IMR-90 (cell line): ENCODE measurements around the gene ANKH. TPM values are rescaled to one million over a fixed set of nuclear protein-coding genes. Genes with fewer than 3 reads are reported as not detected.

Experiments
- ATAC-seq: fragments of 200-7000 bp; cut with Tn5 transposase; 2 replicates; pipeline ENCODE4 v1.9.1; 2020; ENCODE audit warnings: low read depth, mild to moderate bottlenecking, moderate library complexity
- Bru-seq: library from RNA; stranded (reverse); fragments of 400-500 nt; gene quantifications from one replicate; lab custom pipeline; 2021; lab: Mats Ljungman, UMichigan
- BruChase-seq, 2 experiments: library from RNA; stranded (reverse); fragments of 400-500 nt; gene quantifications; one replicate each; lab custom pipeline; 2021; lab: Mats Ljungman, UMichigan
- BruUV-seq: library from RNA; stranded (reverse); fragments of 400-500 nt; replicated peaks from 2 replicates; lab custom pipeline; 2021; lab: Mats Ljungman, UMichigan
- CTCF ChIA-PET: fragments of 300-600 bp; formaldehyde crosslinking; extraction: SDS; loops from one replicate; lab custom pipeline; 2021; ENCODE audit warnings: antibody characterized with exemption; lab: Yijun Ruan, JAX
- POLR2A ChIA-PET: fragments of 300-600 bp; sonication (Branson Sonifier 250); formaldehyde crosslinking; loops from one replicate; lab custom pipeline; 2022; ENCODE audit warnings: antibody characterized with exemption; ENCODE audit not compliant: unreplicated experiment; lab: Charles Lee
- DNase-seq: peaks from one replicate; pipeline ENCODE4 v3.0.0; 2013
- H2AFZ ChIP-seq: replicated peaks from 2 replicates; pipeline ENCODE3; 2013; ENCODE audit warnings: low read length, mild to moderate bottlenecking; ENCODE audit not compliant: poor library complexity
- H2AK5ac ChIP-seq: 2 replicates; pipeline ENCODE4 v1.6.1; 2013; ENCODE audit warnings: low read depth, low read length, inconsistent platforms
- H2AK9ac ChIP-seq: replicated peaks from 2 replicates; pipeline ENCODE3; 2013; ENCODE audit warnings: mild to moderate bottlenecking, low read depth, low read length, moderate library complexity; ENCODE audit not compliant: poor library complexity
- H2BK120ac ChIP-seq: 2 replicates; pipeline ENCODE4 v1.6.1; 2013; ENCODE audit warnings: low read depth, low read length, inconsistent platforms
- H2BK15ac ChIP-seq: 3 replicates; pipeline ENCODE4 v1.6.1; 2013; ENCODE audit warnings: low read depth, low read length, inconsistent platforms
- H2BK20ac ChIP-seq: 2 replicates; pipeline ENCODE4 v1.6.1; 2013; ENCODE audit warnings: low read depth, mild to moderate bottlenecking, inconsistent platforms, low read length, moderate library complexity
- H2BK5ac ChIP-seq: 2 replicates; pipeline ENCODE4 v1.6.1; 2013; ENCODE audit warnings: mild to moderate bottlenecking, low read depth, low read length, inconsistent platforms; ENCODE audit not compliant: poor library complexity, severe bottlenecking
- H3K14ac ChIP-seq: replicated peaks from 2 replicates; pipeline ENCODE4 v1.6.1; 2013; ENCODE audit warnings: low read depth, low read length, inconsistent platforms
- H3K18ac ChIP-seq: 2 replicates; pipeline ENCODE4 v1.6.1; 2013; ENCODE audit warnings: low read depth, low read length, control low read depth
- H3K23ac ChIP-seq: 2 replicates; pipeline ENCODE4 v1.6.1; 2013; ENCODE audit warnings: low read depth, low read length, inconsistent platforms
- H3K27ac ChIP-seq: 2 replicates; pipeline ENCODE4 v1.5.1; 2013; ENCODE audit warnings: mild to moderate bottlenecking, control low read depth, low read length; ENCODE audit not compliant: insufficient read depth
- H3K27me3 ChIP-seq: 2 replicates; pipeline ENCODE4 v1.6.1; 2013; ENCODE audit warnings: low read length; ENCODE audit not compliant: control insufficient read depth, insufficient read depth
- H3K36me3 ChIP-seq: 2 replicates; pipeline ENCODE4 v1.6.1; 2013; ENCODE audit warnings: low read length, mixed read lengths; ENCODE audit not compliant: control insufficient read depth, insufficient read depth
- H3K4ac ChIP-seq: 2 replicates; pipeline ENCODE4 v1.6.1; 2013; ENCODE audit warnings: low read depth, low read length, inconsistent platforms
- H3K4me1 ChIP-seq: 2 replicates; pipeline ENCODE4 v1.6.1; 2013; ENCODE audit warnings: low read length, mixed read lengths; ENCODE audit not compliant: control insufficient read depth, insufficient read depth
- H3K4me2 ChIP-seq: 2 replicates; pipeline ENCODE4 v1.6.1; 2013; ENCODE audit warnings: low read depth, mild to moderate bottlenecking, control low read depth, low read length, moderate library complexity
- H3K4me3 ChIP-seq: 2 replicates; pipeline ENCODE4 v1.5.1; 2013; ENCODE audit warnings: low read depth, mild to moderate bottlenecking, control low read depth, low read length, moderate library complexity; ENCODE audit not compliant: insufficient read depth
- H3K56ac ChIP-seq: 2 replicates; pipeline ENCODE4 v1.6.1; 2013; ENCODE audit warnings: low read length, inconsistent platforms; ENCODE audit not compliant: insufficient read depth; ENCODE audit errors: extremely low read depth
- H3K79me1 ChIP-seq, 2 experiments: 2 replicates each; pipeline ENCODE4 v1.6.1; 2013; ENCODE audit warnings: low read length in 2 of 2, inconsistent platforms in 1 of 2, low read depth in 1 of 2
- H3K9ac ChIP-seq: 2 replicates; pipeline ENCODE4 v1.6.1; 2013; ENCODE audit warnings: low read depth, low read length, control low read depth
- H3K9me1 ChIP-seq: 2 replicates; pipeline ENCODE4 v1.6.1; 2013; ENCODE audit warnings: low read length, inconsistent platforms; ENCODE audit not compliant: insufficient read depth
- H3K9me3 ChIP-seq: 2 replicates; pipeline ENCODE4 v1.6.1; 2013; ENCODE audit warnings: low read length; ENCODE audit not compliant: control insufficient read depth, insufficient read depth
- H4K20me1 ChIP-seq: 2 replicates; pipeline ENCODE4 v1.6.1; 2013; ENCODE audit warnings: low read length, inconsistent platforms; ENCODE audit not compliant: insufficient read depth
- H4K5ac ChIP-seq: 2 replicates; pipeline ENCODE4 v1.6.1; 2013; ENCODE audit warnings: mild to moderate bottlenecking, low read depth, low read length, control low read depth
- H4K8ac ChIP-seq, 2 experiments: 2 replicates each; pipeline ENCODE4 v1.6.1; 2013; ENCODE audit warnings: low read depth in 2 of 2, low read length in 2 of 2, control low read depth in 1 of 2, inconsistent platforms in 1 of 2
- H4K91ac ChIP-seq: 2 replicates; pipeline ENCODE4 v1.6.1; 2013; ENCODE audit warnings: low read depth, low read length, inconsistent platforms; ENCODE audit not compliant: insufficient read depth
- BHLHE40 ChIP-seq: fragments of 150-350 bp; IDR thresholded peaks from 2 replicates; pipeline ENCODE4 v1.6.1; 2016; ENCODE audit warnings: mild to moderate bottlenecking, low read depth, low read length
- CEBPB ChIP-seq: IDR thresholded peaks from 2 replicates; pipeline ENCODE4 v1.6.1; 2012; ENCODE audit warnings: low read depth, low read length, improper control_type of control experiment
- CHD1 ChIP-seq: IDR thresholded peaks from 2 replicates; pipeline ENCODE4 v1.6.1; 2012; ENCODE audit warnings: low read depth, low read length, improper control_type of control experiment
- FOS ChIP-seq: fragments of 150-350 bp; IDR thresholded peaks from 2 replicates; pipeline ENCODE4 v1.6.1; 2016; ENCODE audit warnings: low read depth, low read length
- MAFK ChIP-seq: IDR thresholded peaks from 2 replicates; pipeline ENCODE4 v1.6.1; 2012; ENCODE audit warnings: low read depth, low read length, improper control_type of control experiment
- MXI1 ChIP-seq: IDR thresholded peaks from 2 replicates; pipeline ENCODE4 v1.6.1; 2012; ENCODE audit warnings: low read depth, mild to moderate bottlenecking, low read length, moderate library complexity, borderline replicate concordance
- NFE2L2 ChIP-seq: fragments of 150-350 bp; IDR thresholded peaks from 2 replicates; pipeline ENCODE4 v1.6.1; 2016; ENCODE audit warnings: low read depth, mild to moderate bottlenecking, low read length
- POLR2A ChIP-seq: IDR thresholded peaks from 2 replicates; pipeline ENCODE4 v1.6.1; 2012; ENCODE audit warnings: mild to moderate bottlenecking, low read depth, low read length
- RAD21 ChIP-seq: IDR thresholded peaks from 2 replicates; pipeline ENCODE4 v1.6.1; 2012; ENCODE audit warnings: low read length, improper control_type of control experiment
- RCOR1 ChIP-seq: IDR thresholded peaks from 2 replicates; pipeline ENCODE4 v1.6.1; 2012; ENCODE audit warnings: mild to moderate bottlenecking, low read length, improper control_type of control experiment; ENCODE audit not compliant: insufficient replicate concordance
- RFX5 ChIP-seq: IDR thresholded peaks from 2 replicates; pipeline ENCODE4 v1.8.0; 2012; ENCODE audit warnings: low read depth, mild to moderate bottlenecking, low read length, moderate library complexity
- SMC3 ChIP-seq: fragments of 150-350 bp; IDR thresholded peaks from 2 replicates; pipeline ENCODE4 v1.6.1; 2016; ENCODE audit warnings: low read depth, mild to moderate bottlenecking, antibody characterized with exemption, low read length, moderate library complexity
- WGBS, 2 experiments: methylation state at CpG; one replicate each; pipeline versions ENCODE4 v1.1.5 to v1.1.7; 2013; ENCODE audit warnings: missing lambda C conversion rate in 2 of 2; ENCODE audit not compliant: insufficient read length in 1 of 2; ENCODE audit errors: extremely low coverage in 2 of 2; 5-methylcytosine and 5-hydroxymethylcytosine counted together
- dilution Hi-C: fragments of 300-500 bp; cut with HindIII; formaldehyde crosslinking; loops from one replicate; pipeline ENCODE4 v1.14.3; 2018; ENCODE audit warnings: low sequenced_read_pairs; ENCODE audit not compliant: unreplicated experiment
- in situ Hi-C: fragments of 300-500 bp; cut with MboI; formaldehyde crosslinking; loops from 3 replicates; pipeline ENCODE4 v1.14.3; 2019; ENCODE audit warnings: low sequenced_read_pairs, inconsistent platforms, mixed read lengths
- intact Hi-C: fragments of 100-400 bp; cut with micrococcal nuclease; formaldehyde crosslinking; loops from 2 replicates; pipeline ENCODE4 v1.10.0; 2022
- long read RNA-seq: library from polyadenylated mRNA; unstranded; transcript quantifications from one replicate; pipeline ENCODE4 v2.0.0, GENCODE V29; 2021; ENCODE audit not compliant: unreplicated experiment
- polyA plus RNA-seq, 3 experiments: library from polyadenylated mRNA; depleted of rRNA; stranded (reverse); fragments of >200 nt; gene quantifications; 2 replicates each; pipeline ENCODE4 v1.2.3, GENCODE V29; 2012; ENCODE audit warnings: low replicate concordance in 1 of 3
- total RNA-seq: library from RNA; depleted of rRNA; stranded (reverse); fragments of >200 nt; gene quantifications from 2 replicates; pipeline ENCODE4 v1.2.3, GENCODE V29; 2012; rRNA removed
- TF ChIP-seq, protein P1 (sequence below): fragments of 150-350 bp; IDR thresholded peaks from 2 replicates; pipeline ENCODE4 v1.6.1; 2016; ENCODE audit warnings: low read depth, mild to moderate bottlenecking, low read length, moderate library complexity, borderline replicate concordance
- TF ChIP-seq, protein P2 (sequence below): fragments of 150-350 bp; IDR thresholded peaks from 2 replicates; pipeline ENCODE4 v1.6.1; 2017; ENCODE audit warnings: mild to moderate bottlenecking, antibody characterized with exemption, low read length, low read depth

Gene ANKH
- 5.2 and 5.6 TPM in 2 replicates for total RNA-seq
- 15.4 and 17.2 TPM in 2 replicates for polyA plus RNA-seq (2012; rRNA removed)
- 11.0 and 13.8 TPM in 2 replicates for polyA plus RNA-seq (2012; cell fraction: cytosol; rRNA removed)
- polyA plus RNA-seq (2012; cell fraction: nucleus; rRNA removed; ENCODE audit: low replicate concordance): 8.9 TPM in 2 replicates
- Bru-seq, nascent RNA: percentile 71 among the genes with signal in this experiment
- BruChase-seq, experiment 1, labeled RNA remaining after a 6-hour chase: percentile 67 among the genes with signal in this experiment
- percentile 64 among the genes with signal in this experiment for BruChase-seq, experiment 2, labeled RNA remaining after a 2-hour chase
- long read RNA-seq, full-length matches to known transcripts: 9 of 26 reads
- long read RNA-seq, partial matches to known transcripts: 9 of 26 reads
- long read RNA-seq, other reads (novel, unspliced or antisense): 8 of 26 reads

DNA sequence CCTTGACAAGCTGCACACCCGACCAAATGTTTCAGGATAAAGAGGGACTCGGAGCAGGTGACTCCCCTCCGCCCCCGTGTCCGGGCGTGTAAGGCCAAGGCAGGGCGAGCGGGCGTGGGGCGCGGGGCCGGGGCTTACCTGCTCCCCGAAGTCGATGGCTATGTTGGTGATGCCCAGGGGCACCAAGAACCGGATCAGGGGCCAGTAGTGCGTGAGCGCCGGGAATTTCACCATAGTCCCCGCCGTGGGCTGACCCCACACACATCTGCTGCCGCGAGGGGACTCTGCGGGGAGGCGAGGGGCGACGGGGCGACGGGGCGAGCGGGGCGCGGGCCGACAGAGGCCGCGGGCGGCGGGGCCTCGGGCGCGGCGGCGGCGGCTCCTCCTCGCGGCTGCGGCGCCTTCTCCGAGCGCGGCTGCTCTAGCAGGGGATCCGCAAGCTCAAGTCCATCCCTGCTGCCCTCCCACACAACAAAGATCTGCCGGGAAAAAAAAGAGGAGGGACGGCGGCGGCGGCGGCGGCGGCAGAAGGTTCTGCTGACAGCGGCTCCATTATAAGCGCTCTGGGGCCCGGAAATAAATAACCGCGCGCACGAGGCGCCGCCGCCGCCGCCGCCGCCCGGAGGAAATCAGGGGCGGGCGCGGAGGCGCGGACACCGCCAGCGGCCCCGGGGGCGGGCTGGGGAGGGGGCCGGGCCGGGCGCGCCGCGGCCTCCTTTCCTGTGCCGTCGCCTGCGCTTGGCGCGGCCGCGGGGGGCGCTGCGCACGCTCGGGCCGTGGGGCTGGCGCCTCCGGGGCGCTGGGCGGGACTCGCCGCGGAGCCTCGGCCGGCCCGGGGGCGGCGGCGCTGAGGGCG lies at the start of gene ANKH:
ANKH (minus strand) TSS at position 565 of the 856 bp plus-strand sequence; CDS start at position 234, 331 bp downstream.
- BruUV-seq: no TSS peak
- Histone ChIP-seq H2AK9ac (peak within 1 kb of the TSS; percentile 83), H4K91ac (peak within 1 kb of the TSS; percentile 61), H3K36me3 (no peaks in the 10 kb centered on the region), H2BK120ac (peak within 1 kb of the TSS; percentile 57), H3K9me3 (no peaks in the 10 kb centered on the region), H3K4me3 (peak within 1 kb of the TSS; percentile 65), H3K23ac (peak within 1 kb of the TSS; percentile 53), H2BK5ac (peak within 1 kb of the TSS; percentile 55), H3K79me1 (peaks cover 11 to 29% of the 10 kb centered on the region in 2 experiments; a peak in 3 of 4 replicates), H3K9ac (peak within 1 kb of the TSS; percentile 90), H3K18ac (peak within 1 kb of the TSS; percentile 27; the same call in 1 of the 2 replicates), H4K5ac (peak within 1 kb of the TSS; percentile 26; the same call in 1 of the 2 replicates), H4K8ac (peak within 1 kb of the TSS; percentile 80 to 85; a peak in 2 of 4 replicates), H3K9me1 (peaks cover 4% of the 10 kb centered on the region; the same call in 1 of the 2 replicates), H2AK5ac (peak within 1 kb of the TSS; percentile 80), H3K14ac (peak within 1 kb of the TSS; percentile 67), H4K20me1 (peaks cover 6% of the 10 kb centered on the region; the same call in 1 of the 2 replicates), H3K4ac (peak within 1 kb of the TSS; percentile 66), H3K27me3 (no peaks in the 10 kb centered on the region), H3K4me2 (peak within 1 kb of the TSS; percentile 93), H3K56ac (peak within 1 kb of the TSS; percentile 44), H2BK20ac (no peak within 1 kb of the TSS), H2BK15ac (peak within 1 kb of the TSS; percentile 26; the same call in 2 of the 3 replicates), H3K27ac (peak within 1 kb of the TSS; percentile 89), H3K4me1 (peaks cover 2% of the 10 kb centered on the region), H2AFZ (peak within 1 kb of the TSS; percentile 94)
- ATAC-seq (peak; percentile 97), DNase-seq (peak; percentile 69)
- CTCF ChIA-PET: interaction anchor here (0.7 to 1.3 kb wide), 3 partner anchors 65 to 151 kb away, joined by 3 to 4 read pairs (median 3); no protein-coding TSS in a partner anchor
- dilution Hi-C loops (no loop called here), in situ Hi-C loops (loop anchor here (10.0 kb wide), 1 partner anchor 133 kb away; no protein-coding TSS in a partner anchor), intact Hi-C loops (loop anchor here (1.0 to 5.0 kb wide), 5 partner anchors 29 to 144 kb away; no protein-coding TSS in a partner anchor)
- POLR2A ChIA-PET: no interaction called here
- WGBS, 2 experiments: 1% methylated on average over 23 of the region's 115 CpGs; no CpG with 5 or more reads in 1 of the 2 experiments
- TF ChIP-seq MAFK (no peak), RFX5 (no peak), SMC3 (no peak; the same call in none of the 2 replicates), CHD1 (no peak), NFE2L2 (no peak), CEBPB (no peak), FOS (no peak), RAD21 (peak; percentile 38), RCOR1 (no peak), POLR2A (peak; percentile 20), BHLHE40 (no peak), MXI1 (no peak)
- TF ChIP-seq, protein P1, sequence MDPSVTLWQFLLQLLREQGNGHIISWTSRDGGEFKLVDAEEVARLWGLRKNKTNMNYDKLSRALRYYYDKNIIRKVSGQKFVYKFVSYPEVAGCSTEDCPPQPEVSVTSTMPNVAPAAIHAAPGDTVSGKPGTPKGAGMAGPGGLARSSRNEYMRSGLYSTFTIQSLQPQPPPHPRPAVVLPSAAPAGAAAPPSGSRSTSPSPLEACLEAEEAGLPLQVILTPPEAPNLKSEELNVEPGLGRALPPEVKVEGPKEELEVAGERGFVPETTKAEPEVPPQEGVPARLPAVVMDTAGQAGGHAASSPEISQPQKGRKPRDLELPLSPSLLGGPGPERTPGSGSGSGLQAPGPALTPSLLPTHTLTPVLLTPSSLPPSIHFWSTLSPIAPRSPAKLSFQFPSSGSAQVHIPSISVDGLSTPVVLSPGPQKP: no peak
- TF ChIP-seq, protein P2, sequence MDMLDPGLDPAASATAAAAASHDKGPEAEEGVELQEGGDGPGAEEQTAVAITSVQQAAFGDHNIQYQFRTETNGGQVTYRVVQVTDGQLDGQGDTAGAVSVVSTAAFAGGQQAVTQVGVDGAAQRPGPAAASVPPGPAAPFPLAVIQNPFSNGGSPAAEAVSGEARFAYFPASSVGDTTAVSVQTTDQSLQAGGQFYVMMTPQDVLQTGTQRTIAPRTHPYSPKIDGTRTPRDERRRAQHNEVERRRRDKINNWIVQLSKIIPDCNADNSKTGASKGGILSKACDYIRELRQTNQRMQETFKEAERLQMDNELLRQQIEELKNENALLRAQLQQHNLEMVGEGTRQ: no peak
